Measurements from ENCODE around the gene TSEN54. TPM values are rescaled to one million over a fixed set of nuclear protein-coding genes. Genes with fewer than 3 reads are reported as not detected.
A peak's percentile ranks its signal among the peaks of the same experiment; 100 is the strongest.

TSEN54 gene
- total and polyA plus RNA-seq, 7 donors, result 5.7 to 14.9 (median 9.7) TPM

DNA sequence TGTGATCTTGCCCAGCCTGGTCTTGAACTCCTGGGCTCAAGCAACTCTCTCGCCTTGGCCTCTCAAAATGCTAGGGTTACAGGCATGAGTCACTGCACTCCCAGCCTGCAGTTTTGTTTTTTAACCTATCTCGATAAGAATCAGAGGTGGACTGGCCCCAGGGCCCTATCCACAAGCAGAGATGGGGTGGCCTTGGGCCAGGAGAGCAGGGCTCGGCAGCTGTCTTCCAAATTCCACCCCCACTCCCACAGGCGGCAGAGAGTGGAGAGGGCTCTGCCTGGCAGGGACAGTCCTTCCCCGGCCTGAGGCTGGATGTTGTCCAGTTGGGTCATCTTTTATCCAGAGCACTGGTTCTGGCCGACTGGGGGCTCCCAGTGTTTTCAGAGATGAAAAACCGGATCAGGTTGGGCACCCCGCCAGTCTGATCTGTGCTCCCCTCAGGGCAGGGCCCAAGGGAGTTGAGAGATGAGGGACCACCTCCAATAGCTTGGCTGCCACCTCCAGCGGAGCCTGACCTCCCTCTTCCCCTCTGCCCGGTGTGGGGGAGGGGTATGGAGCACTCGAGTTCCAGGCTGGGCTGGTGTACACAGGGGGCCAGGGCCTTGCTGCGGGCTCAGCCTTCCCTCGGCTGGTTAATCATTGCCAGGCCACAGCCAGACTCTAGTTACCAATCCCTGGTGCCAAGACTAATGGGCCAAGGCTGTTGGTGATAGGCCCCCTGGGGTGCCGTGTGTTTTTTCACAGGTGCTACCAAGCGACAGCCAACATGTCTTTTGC is 40.9 kb downstream of the TSEN54 start:
- TF ChIP-seq, protein P1, sequence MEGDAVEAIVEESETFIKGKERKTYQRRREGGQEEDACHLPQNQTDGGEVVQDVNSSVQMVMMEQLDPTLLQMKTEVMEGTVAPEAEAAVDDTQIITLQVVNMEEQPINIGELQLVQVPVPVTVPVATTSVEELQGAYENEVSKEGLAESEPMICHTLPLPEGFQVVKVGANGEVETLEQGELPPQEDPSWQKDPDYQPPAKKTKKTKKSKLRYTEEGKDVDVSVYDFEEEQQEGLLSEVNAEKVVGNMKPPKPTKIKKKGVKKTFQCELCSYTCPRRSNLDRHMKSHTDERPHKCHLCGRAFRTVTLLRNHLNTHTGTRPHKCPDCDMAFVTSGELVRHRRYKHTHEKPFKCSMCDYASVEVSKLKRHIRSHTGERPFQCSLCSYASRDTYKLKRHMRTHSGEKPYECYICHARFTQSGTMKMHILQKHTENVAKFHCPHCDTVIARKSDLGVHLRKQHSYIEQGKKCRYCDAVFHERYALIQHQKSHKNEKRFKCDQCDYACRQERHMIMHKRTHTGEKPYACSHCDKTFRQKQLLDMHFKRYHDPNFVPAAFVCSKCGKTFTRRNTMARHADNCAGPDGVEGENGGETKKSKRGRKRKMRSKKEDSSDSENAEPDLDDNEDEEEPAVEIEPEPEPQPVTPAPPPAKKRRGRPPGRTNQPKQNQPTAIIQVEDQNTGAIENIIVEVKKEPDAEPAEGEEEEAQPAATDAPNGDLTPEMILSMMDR (IDR thresholded peaks at IDR 0.05), result no peak
- Histone ChIP-seq H3K27me3 (ENCODE audit: insufficient read depth in 3 of 3, low read length in 2 of 3) (no peaks in the 10 kb centered on the region), H3K9me3 (no peaks in the 10 kb centered on the region), H3K36me3 (ENCODE audit: insufficient read depth in 1 of 2, low read depth in 1 of 2) (no peaks in the 10 kb centered on the region), H3K4me3 (no peak overlapping the region), H3K27ac (no peak overlapping the region), H3K4me1 (no peaks in the 10 kb centered on the region)
- ATAC-seq, result peak; percentile 47 to 55 (median 49)
- no peak for DNase-seq
- intact Hi-C loops (cut with DNase I), result no loop called here
- 33 to 40% (median 34%) methylated on average over 14 to 15 of the region's 15 CpGs for WGBS, 3 donors

DNA sequence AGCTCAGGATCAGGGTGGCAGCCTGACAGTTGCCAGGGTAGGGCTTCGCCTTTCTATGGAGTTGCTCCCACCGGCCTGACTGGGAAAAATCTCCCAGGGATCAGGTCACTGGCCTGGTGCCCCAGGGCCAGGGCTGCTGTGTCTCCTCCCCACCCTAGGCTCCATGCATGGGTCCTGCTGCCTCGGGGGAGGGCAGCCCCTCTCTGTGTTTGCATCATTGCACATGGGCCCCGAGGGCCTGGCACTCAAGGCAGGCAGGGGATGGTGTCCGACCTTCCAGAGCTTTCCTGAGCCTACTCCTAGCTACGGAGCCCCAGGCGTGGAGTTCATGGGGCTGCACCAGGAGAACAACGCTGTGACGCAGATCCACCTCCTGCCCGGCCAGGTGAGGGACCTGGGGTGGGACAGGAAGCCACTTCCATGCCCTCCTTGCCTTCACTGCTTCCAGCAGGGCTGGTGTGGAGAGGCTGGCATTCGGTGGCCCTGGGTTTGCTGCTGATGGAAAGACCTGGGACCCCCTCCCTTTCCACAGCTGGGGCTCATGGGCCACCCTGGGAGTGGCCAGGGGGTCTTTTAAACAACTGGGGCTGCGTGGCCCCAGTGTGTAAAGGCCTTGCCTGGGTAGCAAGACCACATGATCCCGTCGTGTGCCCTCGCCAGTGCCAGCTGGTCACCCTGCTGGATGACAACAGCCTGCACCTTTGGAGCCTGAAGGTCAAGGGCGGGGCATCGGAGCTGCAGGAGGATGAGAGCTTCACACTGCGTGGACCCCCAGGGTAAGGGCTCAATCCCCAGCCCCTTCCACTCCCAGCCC is 41.7 kb downstream of the TSEN54 start:
- Histone ChIP-seq H3K27me3 (ENCODE audit: insufficient read depth in 3 of 3, low read length in 2 of 3) (no peaks in the 10 kb centered on the region), H3K27ac (no peak overlapping the region), H3K9me3 (no peaks in the 10 kb centered on the region), H3K4me1 (no peaks in the 10 kb centered on the region), H3K36me3 (ENCODE audit: insufficient read depth in 1 of 2, low read depth in 1 of 2) (no peaks in the 10 kb centered on the region), H3K4me3 (no peak overlapping the region)
- TF ChIP-seq, protein P1 (IDR thresholded peaks at IDR 0.05), result no peak
- ATAC-seq (no peak), DNase-seq (no peak)
- WGBS, 3 donors, result 73 to 78% (median 77%) methylated on average over 18 of the region's 18 CpGs
- intact Hi-C loops (cut with DNase I), result no loop called here

DNA sequence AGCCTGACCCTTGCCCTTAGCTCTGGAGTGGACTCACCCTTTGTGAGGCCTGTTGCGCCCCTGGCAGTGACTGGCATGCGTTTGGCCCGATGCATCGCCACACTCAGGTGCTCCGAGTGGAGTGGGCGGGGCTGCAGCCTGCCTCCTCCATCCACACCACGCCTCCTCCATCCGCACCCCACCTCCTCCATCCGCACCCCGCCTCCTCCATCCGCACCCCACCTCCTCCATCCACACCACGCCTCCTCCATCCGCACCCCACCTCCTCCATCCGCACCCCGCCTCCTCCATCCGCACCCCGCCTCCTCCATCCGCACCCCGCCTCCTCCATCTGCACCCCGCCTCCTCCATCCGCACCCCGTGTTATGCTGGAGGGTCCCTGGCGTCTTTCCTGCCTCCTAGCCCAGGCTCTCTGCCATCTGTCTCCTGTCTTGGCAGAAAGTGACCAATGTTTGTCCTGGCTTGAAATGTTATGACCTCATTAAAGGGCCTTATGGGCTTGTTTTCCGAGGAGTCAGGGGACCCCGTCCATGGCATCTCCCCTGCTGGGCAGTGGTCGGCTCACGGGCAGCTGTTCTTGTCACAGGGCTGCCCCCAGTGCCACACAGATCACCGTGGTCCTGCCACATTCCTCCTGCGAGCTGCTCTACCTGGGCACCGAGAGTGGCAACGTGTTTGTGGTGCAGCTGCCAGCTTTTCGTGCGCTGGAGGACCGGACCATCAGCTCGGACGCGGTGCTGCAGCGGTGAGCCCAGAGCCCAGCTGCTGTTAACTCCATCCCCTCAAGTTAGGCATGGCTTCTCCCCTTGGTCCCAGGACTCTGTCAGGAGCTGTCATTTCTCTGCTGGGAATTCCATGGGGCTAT is 42.6 kb downstream of the TSEN54 start:
- Histone ChIP-seq H3K4me3 (no peak overlapping the region), H3K27me3 (ENCODE audit: insufficient read depth in 3 of 3, low read length in 2 of 3) (no peaks in the 10 kb centered on the region), H3K36me3 (ENCODE audit: insufficient read depth in 1 of 2, low read depth in 1 of 2) (no peaks in the 10 kb centered on the region), H3K27ac (no peak overlapping the region), H3K4me1 (no peaks in the 10 kb centered on the region), H3K9me3 (no peaks in the 10 kb centered on the region)
- ATAC-seq (no peak), DNase-seq (no peak)
- intact Hi-C loops (cut with DNase I), result no loop called here
- TF ChIP-seq, protein P1 (IDR thresholded peaks at IDR 0.05), result no peak
- 59 to 72% (median 60%) methylated on average over 26 to 37 of the region's 38 CpGs for WGBS, 3 donors

DNA sequence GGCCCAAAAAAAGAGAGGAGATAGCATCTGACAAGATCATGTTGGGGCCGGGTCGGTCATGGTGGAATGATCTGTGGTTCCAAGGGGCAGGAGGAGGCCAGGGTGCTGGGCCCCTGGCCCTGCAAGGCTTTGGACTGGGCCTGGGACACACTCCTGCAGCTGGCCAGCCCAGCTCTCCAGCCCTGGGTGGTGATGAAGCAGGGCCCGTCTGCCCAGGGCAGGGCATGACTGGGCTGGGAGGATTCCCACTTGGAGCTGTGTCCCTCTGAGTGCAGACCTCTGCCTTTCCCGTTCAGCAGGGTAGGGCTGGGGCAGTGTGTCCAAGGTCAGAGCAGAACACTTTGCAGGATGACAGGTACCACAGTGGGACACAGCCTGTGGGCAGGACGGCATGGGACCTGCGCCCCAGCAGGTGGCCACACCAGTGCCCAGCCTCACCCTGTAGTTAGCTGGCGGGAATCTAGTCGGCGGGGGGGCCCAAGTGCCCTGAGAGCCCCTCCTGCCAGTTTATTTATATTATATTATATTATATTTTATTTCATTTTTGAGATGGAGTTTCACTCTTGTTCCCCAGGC is 43.7 kb downstream of the TSEN54 start:
- TF ChIP-seq, protein P1 (IDR thresholded peaks at IDR 0.05), result no peak
- H3K36me3 ChIP-seq (ENCODE audit: insufficient read depth in 1 of 2, low read depth in 1 of 2), result no peaks in the 10 kb centered on the region
- intact Hi-C loops (cut with DNase I), result no loop called here
- H3K9me3 ChIP-seq, result no peaks in the 10 kb centered on the region
- H3K27ac ChIP-seq, result no peak overlapping the region
- ATAC-seq (no peak), DNase-seq (no peak)
- H3K27me3 ChIP-seq (ENCODE audit: insufficient read depth in 3 of 3, low read length in 2 of 3), result no peaks in the 10 kb centered on the region
- 73 to 85% (median 84%) methylated on average over 7 to 9 of the region's 9 CpGs for WGBS, 3 donors
- H3K4me3 ChIP-seq, result no peak overlapping the region
- H3K4me1 ChIP-seq, result no peaks in the 10 kb centered on the region
